A673 (cell line): ENCODE results near the gene TAS2R43. TPM values are rescaled to one million over a fixed set of nuclear protein-coding genes. Genes with fewer than 3 reads are reported as not detected.
A peak's percentile ranks its signal among the peaks of the same experiment; 100 is the strongest.

Source experiments
- Bru-seq: library from RNA; stranded (reverse); fragments of 400-500 nt; gene quantifications from one replicate; lab custom pipeline; 2021; lab: Mats Ljungman, UMichigan
- BruChase-seq, 2 experiments: library from RNA; stranded (reverse); fragments of 400-500 nt; gene quantifications; one replicate each; lab custom pipeline; 2021; lab: Mats Ljungman, UMichigan
- BruUV-seq: library from RNA; stranded (reverse); fragments of 400-500 nt; replicated peaks from 2 replicates; lab custom pipeline; 2021; lab: Mats Ljungman, UMichigan
- CTCF ChIA-PET: fragments of 300-600 bp; sonication (Branson Sonifier 250); formaldehyde crosslinking; loops from one replicate; lab custom pipeline; 2022; ENCODE audit warnings: antibody characterized with exemption; lab: Charles Lee
- POLR2A ChIA-PET: fragments of 300-600 bp; sonication (Branson Sonifier 250); formaldehyde crosslinking; loops from one replicate; lab custom pipeline; 2022; ENCODE audit warnings: antibody characterized with exemption; ENCODE audit not compliant: low non-redundant PET; lab: Charles Lee
- DNase-seq: peaks from one replicate; pipeline ENCODE4 v3.0.0-alpha.2; 2015; ENCODE audit warnings: low spot score
- H3K27ac ChIP-seq: fragments of 200-600 bp; sonication (generic); 2 replicates; pipeline ENCODE4 v1.5.1; 2016; ENCODE audit warnings: mixed run types, low read depth, mild to moderate bottlenecking, mixed read lengths, antibody characterized with exemption, low read length; ENCODE audit not compliant: poor library complexity, severe bottlenecking
- H3K27me3 ChIP-seq: fragments of 200-600 bp; sonication (generic); replicated peaks from 2 replicates; pipeline ENCODE4 v1.6.1; 2017; ENCODE audit warnings: mixed run types, low read depth, mild to moderate bottlenecking, mixed read lengths, antibody characterized with exemption, low read length; ENCODE audit not compliant: insufficient read depth, poor library complexity
- H3K36me3 ChIP-seq: fragments of 200-600 bp; sonication (generic); 2 replicates; pipeline ENCODE4 v1.6.1; 2016; ENCODE audit warnings: mixed run types, mild to moderate bottlenecking, mixed read lengths, antibody characterized with exemption, low read length; ENCODE audit not compliant: insufficient read depth, poor library complexity, severe bottlenecking
- H3K4me1 ChIP-seq: fragments of 200-600 bp; sonication (generic); 2 replicates; pipeline ENCODE4 v1.6.1; 2017; ENCODE audit warnings: mixed run types, mild to moderate bottlenecking, mixed read lengths, antibody characterized with exemption, low read length; ENCODE audit not compliant: insufficient read depth, poor library complexity, severe bottlenecking
- H3K4me3 ChIP-seq: fragments of 200-600 bp; sonication (generic); 2 replicates; pipeline ENCODE4 v1.5.1; 2016; ENCODE audit warnings: low read depth, mixed run types, mild to moderate bottlenecking, mixed read lengths, low read length; ENCODE audit not compliant: poor library complexity, severe bottlenecking
- H3K9me3 ChIP-seq: fragments of 200-600 bp; sonication (generic); 2 replicates; pipeline ENCODE4 v1.6.1; 2016; ENCODE audit warnings: mixed run types, low read depth, mild to moderate bottlenecking, mixed read lengths, antibody characterized with exemption, low read length; ENCODE audit not compliant: poor library complexity, severe bottlenecking
- CTCF ChIP-seq: fragments of 300-800, 200-600 bp; sonication (generic); conservative IDR thresholded peaks from 2 replicates; pipeline ENCODE4 v1.5.1; 2017; ENCODE audit warnings: low read depth, mild to moderate bottlenecking, antibody characterized with exemption, low read length, moderate library complexity, mixed read lengths
- EZH2 ChIP-seq: fragments of 200-600 bp; sonication (generic); IDR thresholded peaks from 2 replicates; pipeline ENCODE4 v1.6.1; 2017; ENCODE audit warnings: borderline replicate concordance, low read depth, mild to moderate bottlenecking, mixed read lengths, antibody characterized with exemption, low read length; ENCODE audit not compliant: poor library complexity, severe bottlenecking
- intact Hi-C: fragments of 100-400 bp; cut with micrococcal nuclease; formaldehyde crosslinking; loops from one replicate; pipeline ENCODE4 v1.10.0; 2022; ENCODE audit not compliant: unreplicated experiment
- long read RNA-seq: library from polyadenylated mRNA; stranded (forward); transcript quantifications from one replicate; pipeline ENCODE4 v2.0.0, GENCODE V29; 2022
- total RNA-seq: library from RNA; stranded (reverse); gene quantifications from 2 replicates; pipeline ENCODE4 v1.2.3, GENCODE V29; 2021

Gene TAS2R43
- 2.3 and 2.6 TPM in 2 replicates for total RNA-seq
- percentile 92 among the genes with signal in this experiment for Bru-seq, nascent RNA
- BruChase-seq, experiment 1, labeled RNA remaining after a 2-hour chase = percentile 94 among the genes with signal in this experiment
- BruChase-seq, experiment 2, labeled RNA remaining after a 6-hour chase = percentile 90 among the genes with signal in this experiment
- long read RNA-seq = 0 reads

- H3K9me3 ChIP-seq = no peaks in the 10 kb centered on the region
- H3K27ac ChIP-seq = no peak within 1 kb of the TSS
- H3K4me1 ChIP-seq = no peaks in the 10 kb centered on the region
- H3K27me3 ChIP-seq = no peaks in the 10 kb centered on the region
- BruUV-seq = no TSS peak
- ChIA-PET POLR2A (no interaction called here), CTCF (no interaction called here)
- no peaks in the 10 kb centered on the region for H3K36me3 ChIP-seq
- TF ChIP-seq CTCF (no peak), EZH2 (no peak)
- intact Hi-C loops = loop anchor here (5.0 kb wide), 1 partner anchor 55 kb away; no protein-coding TSS in a partner anchor
- no peak within 1 kb of the TSS for H3K4me3 ChIP-seq
- DNase-seq = no peak
Measured at GRCh38 chr12:11092128-11092527, at the start of gene TAS2R43. Gene TAS2R43, minus strand, starts transcription at chr12:11092313. Its CDS starts 84 bp downstream, at chr12:11092229.

GRCh38 chr12:11136075-11136474 lies 44.0 kb upstream of the TAS2R43 start:
- CTCF ChIA-PET = no interaction called here
- H3K4me1 ChIP-seq = no peaks in the 10 kb centered on the region
- DNase-seq = no peak
- no TSS peak for BruUV-seq
- H3K27me3 ChIP-seq = no peaks in the 10 kb centered on the region
- no peak for TF ChIP-seq EZH2
- no peak for TF ChIP-seq CTCF
- no peaks in the 10 kb centered on the region for H3K9me3 ChIP-seq
- intact Hi-C loops = no loop called here
- no peaks in the 10 kb centered on the region for H3K36me3 ChIP-seq
- H3K27ac ChIP-seq = no peak overlapping the region
- POLR2A ChIA-PET = no interaction called here
- H3K4me3 ChIP-seq = no peak overlapping the region

GRCh38 chr12:11134305-11134704 lies 42.2 kb upstream of the TAS2R43 start, which contains the start of gene TAS2R30:
Gene TAS2R30, minus strand, starts transcription at chr12:11134644. Its CDS starts 400 bp downstream, at chr12:11134244.
- no peak for DNase-seq

More at GRCh38 chr12:11134305-11134704, 42.2 kb upstream of the TAS2R43 start, which contains the start of gene TAS2R30:
- ChIA-PET CTCF (no interaction called here), POLR2A (no interaction called here)
- Histone ChIP-seq H3K9me3 (no peaks in the 10 kb centered on the region), H3K27me3 (no peaks in the 10 kb centered on the region), H3K27ac (no peak within 1 kb of the TSS), H3K4me1 (no peaks in the 10 kb centered on the region), H3K36me3 (no peaks in the 10 kb centered on the region), H3K4me3 (no peak within 1 kb of the TSS)
- intact Hi-C loops = no loop called here
- TF ChIP-seq CTCF (no peak), EZH2 (no peak)
- no TSS peak for BruUV-seq
